Liver (tissue), 9 donors: ENCODE measurements around the gene ATP5F1D. TPM values are rescaled to one million over a fixed set of nuclear protein-coding genes. Genes with fewer than 3 reads are reported as not detected.

Source experiments
- DNase-seq: peaks from one replicate; pipeline ENCODE4 v3.0.0-alpha.2; 2017; ENCODE audit warnings: low spot score
- H3K27ac ChIP-seq, 2 donors: one replicate each; pipeline ENCODE4 v1.7.0; 2013; ENCODE audit warnings: inconsistent platforms in 2 of 2, low read length in 2 of 2, control low read depth in 1 of 2, low read depth in 1 of 2, mild to moderate bottlenecking in 1 of 2
- H3K27me3 ChIP-seq, 4 donors: one replicate each; pipeline versions ENCODE4 v1.6.1 to v1.7.0; 2013; ENCODE audit warnings: low read length in 3 of 4, inconsistent platforms in 1 of 4, mild to moderate bottlenecking in 1 of 4, moderate library complexity in 1 of 4; ENCODE audit not compliant: control insufficient read depth in 4 of 4, insufficient read depth in 4 of 4
- H3K36me3 ChIP-seq, 4 donors: one replicate each; pipeline versions ENCODE4 v1.6.1 to v1.7.0; 2013; ENCODE audit warnings: low read length in 3 of 4, mild to moderate bottlenecking in 3 of 4, low read depth in 1 of 4, moderate library complexity in 1 of 4; ENCODE audit not compliant: control insufficient read depth in 4 of 4, insufficient read depth in 3 of 4
- H3K4me1 ChIP-seq, 4 donors: one replicate each; pipeline versions ENCODE4 v1.6.1 to v1.7.0; 2013; ENCODE audit warnings: low read length in 3 of 4, mild to moderate bottlenecking in 3 of 4, moderate library complexity in 1 of 4; ENCODE audit not compliant: control insufficient read depth in 4 of 4, insufficient read depth in 4 of 4
- H3K4me3 ChIP-seq, 3 donors: one replicate each; pipeline versions ENCODE4 v1.6.1 to v1.7.0; 2013; ENCODE audit warnings: low read length in 3 of 3, control low read depth in 1 of 3, low read depth in 1 of 3, mild to moderate bottlenecking in 1 of 3
- H3K9ac ChIP-seq, 2 donors: one replicate each; pipeline ENCODE4 v1.7.0; 2013; ENCODE audit warnings: low read length in 2 of 2, mild to moderate bottlenecking in 2 of 2, moderate library complexity in 2 of 2, control low read depth in 1 of 2, low read depth in 1 of 2
- H3K9me3 ChIP-seq, 4 donors: one replicate each; pipeline versions ENCODE4 v1.6.1 to v1.7.0; 2013; ENCODE audit warnings: low read length in 3 of 4; ENCODE audit not compliant: control insufficient read depth in 4 of 4
- ATF3 ChIP-seq: IDR thresholded peaks from 2 replicates; pipeline ENCODE4 v1.6.1; 2016; ENCODE audit warnings: antibody characterized with exemption
- CTCF ChIP-seq: fragments of 150-350 bp; IDR thresholded peaks from 2 replicates; pipeline ENCODE4 v1.5.1; 2017; ENCODE audit warnings: improper control_type of control experiment, low read depth, low read length; ENCODE audit not compliant: missing input control
- EGR1 ChIP-seq, 2 donors: IDR thresholded peaks; 2 replicates each; pipeline ENCODE4 v1.6.1; 2016 to 2018; ENCODE audit warnings: antibody characterized with exemption in 2 of 2, low read depth in 2 of 2
- FOXA1 ChIP-seq: IDR thresholded peaks from 2 replicates; pipeline ENCODE4 v1.6.1; 2016; ENCODE audit warnings: antibody characterized with exemption
- FOXA2 ChIP-seq: IDR thresholded peaks from 2 replicates; pipeline ENCODE4 v1.6.1; 2016; ENCODE audit warnings: antibody characterized with exemption
- GABPA ChIP-seq, 2 donors: IDR thresholded peaks in 1 of 2; conservative IDR thresholded peaks in 1 of 2; 2 replicates each; pipeline ENCODE4 v1.6.1; 2016; ENCODE audit warnings: antibody characterized with exemption in 2 of 2, mild to moderate bottlenecking in 1 of 2, moderate library complexity in 1 of 2
- HNF4A ChIP-seq, 2 donors: conservative IDR thresholded peaks; 2 replicates each; pipeline ENCODE4 v1.6.1; 2016; ENCODE audit warnings: antibody characterized with exemption in 2 of 2, mild to moderate bottlenecking in 2 of 2
- HNF4G ChIP-seq: IDR thresholded peaks from 2 replicates; pipeline ENCODE4 v1.6.1; 2016; ENCODE audit warnings: antibody characterized with exemption
- JUND ChIP-seq, 2 donors: IDR thresholded peaks; 2 replicates each; pipeline ENCODE4 v1.6.1; 2016; ENCODE audit warnings: antibody characterized with exemption in 2 of 2
- MAX ChIP-seq: IDR thresholded peaks from 2 replicates; pipeline ENCODE4 v1.6.1; 2016; ENCODE audit warnings: antibody characterized with exemption
- NR2F2 ChIP-seq: IDR thresholded peaks from 2 replicates; pipeline ENCODE4 v1.6.1; 2016; ENCODE audit warnings: antibody characterized with exemption
- RAD21 ChIP-seq, 2 donors: IDR thresholded peaks; 2 replicates each; pipeline ENCODE4 v1.6.1; 2016; ENCODE audit warnings: antibody characterized with exemption in 2 of 2, mild to moderate bottlenecking in 2 of 2
- RXRA ChIP-seq, 2 donors: IDR thresholded peaks; 2 replicates each; pipeline ENCODE4 v1.6.1; 2017 to 2018; ENCODE audit warnings: antibody characterized with exemption in 2 of 2, mild to moderate bottlenecking in 1 of 2
- SP1 ChIP-seq: IDR thresholded peaks from 2 replicates; pipeline ENCODE4 v1.6.1; 2018; ENCODE audit warnings: antibody characterized with exemption, mild to moderate bottlenecking
- TAF1 ChIP-seq: conservative IDR thresholded peaks from 2 replicates; pipeline ENCODE4 v1.6.1; 2016; ENCODE audit warnings: antibody characterized with exemption, mild to moderate bottlenecking
- YY1 ChIP-seq: IDR thresholded peaks from 2 replicates; pipeline ENCODE4 v1.6.1; 2016; ENCODE audit warnings: antibody characterized with exemption, mild to moderate bottlenecking
- ZBTB33 ChIP-seq: IDR thresholded peaks from 2 replicates; pipeline ENCODE4 v1.6.1; 2016; ENCODE audit warnings: antibody characterized with exemption
- WGBS: extraction: QIAGEN DNeasy Blood & Tissue Kit; methylation state at CpG from one replicate; pipeline ENCODE4 v1.1.7; 2013; 5-methylcytosine and 5-hydroxymethylcytosine counted together
- polyA plus RNA-seq, 2 donors: library from polyadenylated mRNA; stranded (reverse) in 1 of 2; unstranded in 1 of 2; fragments of 200-250 nt in 1 of 2; fragments of >200 nt in 1 of 2; fragmentation: Nextera tagmentation in 1 of 2; extraction: Ambion mirVana in 1 of 2; gene quantifications; one replicate each; pipeline versions ENCODE4 v1.2.1 to v1.2.3, GENCODE V29; 2013 to 2015
- total RNA-seq, 2 donors: library from RNA; depleted of rRNA; stranded (reverse); fragments of >200 nt; gene quantifications; one replicate each; pipeline ENCODE4 v1.2.3, GENCODE V29; 2014
- donor health status: healthy.
- donor health status: healthy.
- donor health status: healthy.
- donor health status: healthy.
- donor health status: healthy.

ATP5F1D gene
- total and polyA plus RNA-seq, 4 donors: 20.2 to 315 (median 145) TPM

DNA sequence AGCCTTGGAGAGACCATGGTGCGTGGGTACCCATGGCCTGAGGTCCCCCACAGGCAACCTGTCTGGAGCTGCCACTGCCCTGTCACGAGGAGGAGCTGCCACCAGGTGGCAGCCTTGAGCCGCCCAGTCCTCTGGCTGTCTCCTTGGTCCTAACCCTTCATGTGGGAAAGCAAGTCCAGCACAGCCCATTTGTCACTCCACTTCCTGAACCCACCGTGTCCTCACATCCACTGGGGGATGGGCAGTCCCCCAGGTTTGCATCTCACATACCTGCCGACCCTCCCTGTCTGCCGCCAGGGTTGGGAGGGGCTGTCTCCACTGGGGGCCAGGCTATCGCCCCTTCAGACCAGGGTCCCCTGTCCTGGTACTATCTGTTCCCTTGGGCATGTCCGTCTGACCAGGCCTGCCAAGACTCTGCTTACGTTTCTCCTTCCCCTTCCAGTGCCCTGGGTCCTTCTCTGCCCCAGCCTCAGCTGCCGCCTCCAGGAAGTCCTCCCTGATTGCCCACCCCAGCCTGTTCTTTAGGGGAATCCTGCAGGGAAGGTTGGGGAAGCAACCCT, 38.3 kb downstream of the ATP5F1D start:
- Histone ChIP-seq H3K4me1 (peaks cover 6 to 46% (median 37%) of the 10 kb centered on the region in 4 donors), H3K4me3 (no peak overlapping the region), H3K36me3 (peaks cover 0 to 5% (median 4%) of the 10 kb centered on the region in 4 donors), H3K9ac (no peak overlapping the region), H3K9me3 (no peaks in the 10 kb centered on the region), H3K27ac (no peak overlapping the region), H3K27me3 (no peaks in the 10 kb centered on the region)
- TF ChIP-seq RAD21 (IDR thresholded peaks at IDR 0.05) (peak; percentile 95 to 97), SP1 (no peak), NR2F2 (no peak), MAX (no peak), JUND (IDR thresholded peaks at IDR 0.05) (no peak), FOXA1 (no peak), EGR1 (IDR thresholded peaks at IDR 0.05; ENCODE audit: low read depth in 2 of 2) (no peak), GABPA (IDR thresholded peaks at IDR 0.05 in 1 of 2, conservative IDR thresholded peaks at IDR 0.05 in 1 of 2) (no peak), CTCF (peak; percentile 94), HNF4A (conservative IDR thresholded peaks at IDR 0.05) (no peak)
- peak; percentile 90 for DNase-seq
- 30% methylated on average over 10 of the region's 10 CpGs for WGBS

DNA sequence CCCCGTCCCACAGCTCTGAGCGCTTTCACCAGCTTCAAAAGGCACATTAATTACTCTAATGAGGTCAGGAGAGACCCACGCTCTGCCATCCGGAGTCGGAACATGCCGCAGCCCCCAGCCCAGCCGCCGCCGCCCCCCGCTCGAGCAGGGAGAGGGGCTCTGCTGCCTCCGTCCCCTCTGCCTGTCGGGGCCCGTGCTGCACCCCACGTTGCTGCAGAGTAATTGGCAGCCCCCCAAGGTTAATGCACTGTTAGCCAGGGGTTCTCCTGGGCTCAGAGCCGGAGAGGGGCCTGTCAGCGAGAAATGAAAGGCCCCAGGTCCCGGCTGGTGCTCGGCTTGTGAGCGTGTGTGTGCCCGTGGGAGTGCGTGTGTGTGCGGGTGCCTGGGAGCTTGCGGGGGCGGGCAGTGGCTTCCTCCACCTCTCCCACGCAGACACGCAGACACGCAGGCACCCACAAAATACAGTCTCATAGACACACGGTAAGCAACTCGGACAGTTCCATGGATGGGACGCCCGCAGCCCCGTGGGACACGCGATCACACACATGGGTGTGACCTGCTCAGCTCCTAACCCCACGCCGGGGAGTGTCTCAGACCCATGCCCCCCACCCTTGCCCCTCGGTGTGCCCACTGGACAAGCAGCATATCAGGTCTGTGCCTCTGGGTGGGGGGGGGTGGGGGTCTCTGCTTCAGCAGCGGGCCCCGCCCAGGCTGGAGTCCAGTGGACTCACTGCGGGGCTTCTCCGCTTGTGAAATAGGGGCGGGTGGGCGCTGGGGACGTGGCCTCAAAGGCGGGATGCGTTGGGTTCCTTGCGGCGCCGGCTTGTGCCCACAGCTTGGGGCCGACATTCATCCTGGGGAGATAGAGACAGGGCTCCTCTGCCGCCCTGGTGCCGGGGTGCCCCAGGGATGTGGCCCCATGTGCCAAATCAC, 39.4 kb downstream of the ATP5F1D start:
- DNase-seq: no peak
- Histone ChIP-seq H3K27ac (no peak overlapping the region), H3K4me3 (no peak overlapping the region), H3K4me1 (peaks cover 7 to 50% (median 41%) of the 10 kb centered on the region in 4 donors), H3K9me3 (no peaks in the 10 kb centered on the region), H3K9ac (no peak overlapping the region), H3K27me3 (no peaks in the 10 kb centered on the region), H3K36me3 (peaks cover 0 to 5% (median 4%) of the 10 kb centered on the region in 4 donors)
- no peak for TF ChIP-seq TAF1
- TF ChIP-seq FOXA1: no peak
- TF ChIP-seq NR2F2: no peak
- no peak for TF ChIP-seq EGR1 (IDR thresholded peaks at IDR 0.05; ENCODE audit: low read depth in 2 of 2)
- TF ChIP-seq YY1: no peak
- TF ChIP-seq ZBTB33: no peak
- no peak for TF ChIP-seq ATF3
- no peak for TF ChIP-seq GABPA (IDR thresholded peaks at IDR 0.05 in 1 of 2, conservative IDR thresholded peaks at IDR 0.05 in 1 of 2)
- TF ChIP-seq HNF4A (conservative IDR thresholded peaks at IDR 0.05): no peak
- no peak for TF ChIP-seq HNF4G
- no peak for TF ChIP-seq RAD21 (IDR thresholded peaks at IDR 0.05)
- TF ChIP-seq RXRA (IDR thresholded peaks at IDR 0.05): no peak
- no peak for TF ChIP-seq FOXA2
- WGBS: 93% methylated on average over 53 of the region's 53 CpGs
